Kasumi-1 (cell line): ENCODE results near the gene ZNF710.

Experiments
- DNase-seq, 2 experiments: peaks; one replicate each; lab custom pipeline; 2025; lab: John Stamatoyannopoulos, UW

ZNF710 gene

DNA sequence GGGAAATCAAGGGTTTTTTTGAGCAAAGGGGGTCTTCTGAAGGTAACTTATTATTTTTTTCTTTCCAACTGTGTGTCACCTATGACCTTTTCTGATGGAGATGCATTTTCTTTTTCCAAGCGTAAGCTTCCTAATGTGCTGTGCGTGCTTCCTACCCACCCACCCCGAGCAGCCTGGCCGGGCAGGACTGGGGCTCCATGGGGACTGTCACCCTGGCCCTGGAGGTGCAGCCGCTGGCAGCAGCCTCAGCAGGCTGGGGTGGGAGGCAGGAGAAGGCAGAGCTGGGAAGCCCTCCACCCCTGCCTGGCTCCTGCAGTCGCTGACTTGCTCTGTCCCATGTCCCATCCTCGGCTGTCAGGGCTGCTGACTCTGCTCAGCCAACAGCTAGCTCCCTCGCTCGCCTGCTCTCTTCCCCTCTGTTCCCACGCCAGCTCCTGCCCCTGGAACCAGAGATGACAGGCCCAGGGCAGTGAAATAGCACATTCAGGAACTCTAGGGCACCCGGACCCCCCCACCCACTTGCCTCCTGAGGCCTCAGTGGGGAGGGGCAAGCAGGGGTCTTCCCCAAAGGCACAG is 79.8 kb downstream of the ZNF710 start:
- no peak for DNase-seq

DNA sequence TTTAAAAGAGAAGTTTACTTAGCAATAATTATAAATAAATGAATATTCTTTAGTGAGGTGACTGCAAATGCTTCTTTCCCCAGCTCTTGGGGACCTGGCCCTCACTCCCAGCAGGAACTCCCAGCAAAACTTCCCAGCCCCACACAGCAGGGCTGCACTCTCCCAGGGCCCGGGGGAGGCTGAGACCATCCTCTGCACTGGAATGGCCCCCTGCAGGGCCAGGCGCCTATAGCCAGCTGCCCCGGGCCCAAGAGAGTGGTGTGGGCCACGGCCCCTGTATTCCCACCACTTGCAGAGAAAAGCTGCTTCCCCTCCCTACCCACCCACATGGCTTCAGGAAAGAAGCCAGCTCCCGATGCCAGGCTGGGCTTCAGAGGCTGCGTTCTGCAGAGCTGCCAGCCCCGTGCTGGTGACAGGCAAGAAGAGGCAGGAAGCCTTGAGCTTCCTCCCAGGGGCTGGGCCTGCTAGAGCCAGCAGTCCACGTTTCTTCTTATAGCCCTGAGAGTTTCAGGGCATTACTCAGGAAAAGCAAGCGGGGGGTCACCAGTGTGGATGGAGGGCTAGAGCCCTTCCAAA is 81.1 kb downstream of the ZNF710 start:
- DNase-seq, result peak; percentile 59 to 64

DNA sequence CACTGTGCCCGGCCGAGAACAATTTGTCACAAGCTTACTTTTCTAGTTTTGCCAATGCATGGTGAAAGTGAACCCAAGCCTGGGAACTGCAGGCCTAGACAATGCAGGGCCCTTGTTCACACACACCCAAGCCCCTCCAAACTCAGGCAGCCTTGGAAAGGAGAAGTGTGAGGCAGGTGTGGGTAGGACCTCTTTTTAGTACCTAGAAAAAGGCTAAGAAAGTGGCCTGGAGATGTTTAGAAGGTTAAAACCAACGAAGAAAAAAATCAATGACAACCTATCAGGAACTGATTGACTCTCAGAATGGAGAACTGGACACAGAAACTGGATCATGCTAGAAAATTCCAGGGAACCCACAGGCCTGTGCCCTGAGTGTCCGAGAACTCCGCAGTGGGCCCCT is 82.3 kb downstream of the ZNF710 start:
- DNase-seq, result no peak

DNA sequence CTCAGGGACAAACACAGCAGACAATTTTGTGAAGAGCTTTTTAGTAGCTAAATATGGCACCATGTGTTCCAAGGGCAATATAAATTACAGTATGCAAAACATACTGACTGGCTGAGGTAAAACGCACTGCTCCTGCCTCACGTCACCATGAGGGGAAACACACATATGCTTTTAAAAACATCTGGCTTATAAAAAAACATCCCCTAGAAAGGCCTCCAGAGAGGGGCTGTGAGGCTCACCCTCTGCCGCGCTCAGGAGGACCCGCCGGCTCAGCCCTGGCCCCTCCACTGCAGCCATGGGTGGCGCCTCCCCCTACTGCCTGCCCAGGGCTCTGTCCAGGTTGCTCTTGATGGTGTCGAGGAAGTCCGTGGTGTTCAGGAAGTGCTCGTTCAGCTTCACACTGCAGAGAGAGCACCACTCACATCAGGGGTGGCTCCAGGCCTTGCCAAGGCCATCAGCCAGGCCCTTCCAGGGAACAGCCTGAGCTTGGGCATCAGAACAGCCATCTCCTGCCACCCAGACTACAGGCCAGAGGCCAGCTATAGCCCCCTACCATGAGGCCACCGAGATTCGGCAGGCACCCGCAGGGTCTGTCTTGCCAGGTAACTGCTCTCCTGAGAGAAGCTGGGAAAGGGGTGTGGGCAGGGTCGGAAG is 83.0 kb downstream of the ZNF710 start:
- DNase-seq, result no peak

DNA sequence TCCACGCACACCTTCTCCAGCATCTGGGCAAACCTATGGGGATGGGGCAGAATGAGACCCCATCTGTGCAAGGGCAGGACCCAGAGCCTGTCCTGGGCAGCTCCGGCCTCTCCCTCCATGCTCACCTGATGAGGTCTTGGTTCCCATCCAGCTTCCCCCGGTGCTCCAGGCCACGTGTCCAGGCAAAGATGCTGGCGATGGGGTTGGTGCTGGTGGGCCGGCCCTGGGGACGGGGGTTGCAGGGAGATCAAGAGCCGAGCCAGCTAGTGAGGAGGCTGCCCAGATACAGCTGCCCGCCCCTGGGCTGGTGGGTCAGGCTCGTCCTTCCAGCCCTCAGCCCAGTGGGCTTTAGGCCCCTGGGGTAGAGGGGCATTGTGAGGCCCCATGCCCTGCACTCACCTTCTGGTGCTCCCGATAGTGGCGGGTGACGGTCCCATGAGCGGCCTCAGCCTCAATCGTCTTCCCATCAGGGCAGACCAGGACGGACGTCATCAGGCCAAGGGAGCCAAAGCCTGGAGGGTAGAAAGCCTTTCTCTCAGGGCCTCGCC is 83.8 kb downstream of the ZNF710 start:
- DNase-seq, result no peak

DNA sequence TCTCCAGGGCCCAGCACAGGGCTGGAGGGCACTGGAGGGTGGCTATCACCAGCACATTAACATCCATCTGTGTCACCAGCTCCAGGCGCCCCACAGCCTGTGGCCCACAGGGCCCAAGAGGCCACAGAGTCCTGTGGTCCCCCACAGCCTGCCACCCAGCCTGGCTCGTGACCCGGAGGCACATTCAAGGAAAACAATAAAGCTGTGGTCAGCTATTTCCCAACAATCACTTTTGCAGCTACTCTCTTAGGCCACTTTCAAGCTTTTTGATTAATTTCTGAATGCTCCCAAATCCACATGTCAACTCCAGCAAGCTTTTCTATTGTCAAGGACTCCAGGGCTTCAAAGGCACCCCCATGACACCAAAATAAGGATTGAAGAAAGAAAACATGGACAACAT is 84.4 kb downstream of the ZNF710 start:
- no peak for DNase-seq

DNA sequence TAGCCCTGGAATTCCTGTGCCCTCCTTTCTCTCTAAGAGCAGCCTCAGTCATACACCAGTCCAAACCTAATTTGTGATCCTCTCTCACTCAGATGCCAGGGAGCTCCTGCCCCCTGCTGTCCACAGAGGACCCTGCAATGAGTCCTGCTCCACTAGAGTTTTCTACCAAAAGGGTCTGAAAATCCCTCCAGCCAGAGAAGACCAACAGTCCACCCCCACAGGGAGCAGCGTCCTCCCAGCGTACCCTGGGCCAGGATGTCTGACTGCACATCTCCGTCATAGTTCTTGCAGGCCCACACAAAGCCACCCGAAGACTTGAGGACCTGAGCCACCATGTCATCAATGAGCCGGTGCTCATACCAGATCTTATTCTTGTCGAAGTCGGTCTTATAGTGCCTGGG is 85.7 kb downstream of the ZNF710 start:
- peak; percentile 67 to 77 for DNase-seq

DNA sequence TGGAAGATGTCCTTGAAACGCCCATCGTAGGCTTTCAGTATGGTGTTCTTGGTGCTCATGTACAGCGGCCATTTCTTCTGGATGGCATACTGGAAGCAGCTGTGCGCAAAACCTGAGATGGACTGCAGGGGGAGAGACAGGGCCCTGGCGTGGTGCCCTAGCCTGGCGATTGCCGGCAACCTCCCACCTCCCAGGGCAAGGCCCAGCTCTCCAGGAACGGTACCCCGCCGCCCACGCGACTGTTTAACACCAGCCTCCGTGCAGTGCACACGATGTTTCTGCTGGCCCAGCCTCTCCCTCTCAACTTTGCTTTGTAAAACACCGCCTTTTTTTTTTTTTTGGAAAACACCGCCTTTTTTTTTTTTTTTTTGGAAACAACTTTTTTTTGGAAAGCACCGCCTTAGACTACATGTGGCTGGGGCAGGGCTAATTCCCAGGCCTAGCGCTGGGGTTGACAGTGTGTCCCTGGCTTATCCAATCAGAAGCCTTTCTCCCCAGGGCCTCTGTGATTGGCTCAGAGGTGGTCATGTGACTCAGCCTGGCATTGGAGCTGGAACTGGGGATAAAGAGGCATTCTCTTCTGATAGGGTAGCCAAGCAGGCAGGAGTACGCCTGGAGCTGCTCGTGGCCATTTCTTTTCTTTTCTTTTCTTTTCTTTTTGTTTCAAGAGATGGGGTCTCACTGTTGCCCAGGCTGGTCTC is 86.5 kb downstream of the ZNF710 start:
- peak; percentile 38 to 53 for DNase-seq

DNA sequence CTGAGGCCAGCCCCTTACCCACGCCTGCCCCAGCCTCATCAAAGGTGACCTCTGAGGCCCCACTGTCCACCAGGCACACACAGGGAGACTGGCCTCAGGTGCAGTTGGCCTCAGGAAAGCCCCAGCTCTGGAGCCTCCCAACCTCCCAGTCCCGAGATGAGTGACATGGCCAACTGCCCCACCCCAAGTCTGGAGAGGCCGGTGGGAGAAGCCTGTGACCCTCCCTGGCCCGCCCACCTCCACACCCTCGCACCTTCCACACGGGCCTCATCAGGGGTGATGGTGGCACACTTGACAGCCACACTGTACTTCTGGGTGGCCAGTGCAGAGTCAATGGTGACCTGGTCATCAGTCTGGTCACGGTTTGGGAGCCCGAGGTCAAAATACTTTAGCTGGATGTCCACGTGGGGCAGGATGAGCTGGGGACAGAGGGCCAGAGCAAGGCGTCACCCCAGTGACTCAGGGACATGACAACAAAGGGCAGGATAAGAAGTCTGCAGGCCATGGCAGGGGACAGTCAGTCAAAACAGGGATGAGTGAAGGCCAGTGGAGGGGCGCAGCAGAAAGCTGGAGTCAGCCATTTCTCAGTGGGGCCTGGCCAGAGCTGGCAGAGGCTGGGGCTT is 89.2 kb downstream of the ZNF710 start:
- DNase-seq, result no peak

DNA sequence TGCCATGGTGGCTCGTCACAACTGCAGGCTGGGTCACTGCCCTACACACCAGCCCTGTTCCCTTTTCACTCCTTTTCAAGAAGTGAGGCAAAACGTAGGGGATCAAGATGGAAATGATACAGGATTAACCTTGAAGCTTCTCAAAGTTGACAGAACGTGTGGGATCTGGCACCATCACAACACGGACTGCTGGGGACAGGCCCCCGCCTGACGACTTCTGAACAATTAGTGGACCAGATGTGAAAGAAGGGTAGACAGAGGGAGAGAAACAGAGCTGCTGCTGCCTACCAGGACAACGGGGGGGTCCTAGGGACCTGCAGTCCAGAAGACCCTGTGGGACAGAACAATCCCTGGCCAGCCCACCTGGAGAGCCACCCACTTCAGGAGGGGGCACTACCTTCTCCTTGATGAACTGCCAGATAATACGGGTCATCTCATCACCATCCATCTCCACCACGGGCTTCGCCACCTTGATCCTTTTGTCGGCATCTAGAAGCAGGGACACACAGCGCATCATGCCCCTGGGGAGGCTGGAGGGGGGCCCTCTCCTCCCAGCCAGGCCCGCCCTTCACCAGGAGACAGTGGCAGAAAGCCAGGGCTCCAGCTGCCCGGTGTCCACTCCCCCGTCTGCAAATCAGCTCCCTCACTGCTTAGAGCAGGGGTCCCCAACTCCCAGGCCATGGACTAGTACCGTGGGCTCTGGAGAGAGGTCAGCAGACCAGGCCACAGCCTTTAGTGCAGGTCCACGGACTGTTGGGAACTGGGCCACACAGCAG is 90.2 kb downstream of the ZNF710 start:
- DNase-seq, result no peak

DNA sequence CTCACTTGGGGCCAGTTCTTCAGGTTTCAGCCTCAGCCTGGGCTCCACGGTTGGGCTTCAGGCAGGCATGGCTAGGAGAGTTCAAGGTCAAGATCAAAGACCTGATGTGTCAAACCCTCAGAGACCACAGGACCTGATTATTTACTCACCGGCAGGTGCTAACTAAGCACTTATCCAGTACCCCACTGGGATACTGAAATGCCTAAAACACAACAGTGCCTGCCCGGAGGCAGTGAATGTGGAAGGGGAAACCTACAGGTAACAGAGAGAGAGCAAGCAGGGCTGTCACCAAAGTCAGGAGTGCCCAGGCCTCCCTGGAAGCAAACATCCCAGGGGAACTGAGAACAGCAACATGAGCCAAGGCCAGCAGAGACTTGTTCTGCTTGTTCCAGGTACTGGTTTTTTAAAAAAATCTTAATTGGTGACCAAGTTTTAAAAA is 94.4 kb downstream of the ZNF710 start:
- no peak for DNase-seq

DNA sequence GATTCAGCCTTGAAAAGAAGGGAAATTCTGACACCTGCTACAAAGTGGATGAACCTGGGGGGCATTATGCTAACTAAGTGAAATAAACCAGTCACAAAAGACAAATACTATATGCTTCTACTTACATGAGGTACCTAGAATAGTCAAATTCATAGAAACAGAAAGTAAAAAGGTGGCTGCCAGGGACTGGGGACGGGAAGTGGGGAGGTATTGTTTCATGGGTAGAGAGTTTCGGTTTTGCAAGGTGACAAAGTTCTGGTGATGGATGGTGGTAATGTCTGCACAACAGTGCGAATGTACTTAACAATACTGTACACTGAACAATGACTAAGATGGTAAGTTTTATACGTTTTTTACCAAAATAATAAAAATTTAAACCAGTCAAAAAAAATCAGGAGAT is 96.4 kb downstream of the ZNF710 start:
- no peak for DNase-seq

DNA sequence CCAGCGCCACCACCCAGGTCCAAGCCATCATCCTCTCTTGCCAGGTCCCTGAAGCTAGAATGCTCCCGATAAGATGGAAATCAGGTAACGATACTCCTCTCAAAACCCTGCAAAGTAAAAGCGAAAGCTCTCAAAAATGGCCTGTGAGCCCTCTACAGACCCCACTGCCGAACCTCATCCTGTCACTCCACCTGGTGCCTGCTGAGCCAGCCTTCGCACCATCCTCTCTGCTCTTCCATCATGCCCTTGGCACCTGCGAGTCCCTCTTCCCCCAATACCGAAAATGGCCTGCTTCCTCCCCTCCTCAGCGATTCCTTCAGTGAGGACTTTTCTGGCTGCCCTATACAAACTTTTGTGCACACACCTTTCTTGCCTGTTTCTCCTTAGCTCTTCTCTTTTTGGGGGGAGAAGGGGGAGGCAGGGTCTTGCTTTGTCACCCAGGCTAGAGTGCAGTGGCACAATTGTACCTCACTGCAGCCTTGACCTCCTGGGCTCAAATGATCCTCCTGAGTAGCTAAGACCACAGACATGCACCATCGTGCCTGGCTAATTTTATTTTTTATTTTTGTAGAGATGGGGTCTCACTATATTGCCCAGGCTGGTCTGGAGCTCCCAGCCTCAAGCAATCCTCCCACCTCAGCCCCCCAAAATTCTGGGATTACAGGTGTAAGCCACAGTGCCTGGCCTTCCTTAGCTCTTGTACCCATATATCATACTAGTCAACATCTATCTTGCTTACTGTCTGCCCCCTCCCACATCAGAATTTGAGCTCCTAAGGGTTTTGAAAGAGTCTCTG is 98.1 kb downstream of the ZNF710 start:
- DNase-seq, result no peak

DNA sequence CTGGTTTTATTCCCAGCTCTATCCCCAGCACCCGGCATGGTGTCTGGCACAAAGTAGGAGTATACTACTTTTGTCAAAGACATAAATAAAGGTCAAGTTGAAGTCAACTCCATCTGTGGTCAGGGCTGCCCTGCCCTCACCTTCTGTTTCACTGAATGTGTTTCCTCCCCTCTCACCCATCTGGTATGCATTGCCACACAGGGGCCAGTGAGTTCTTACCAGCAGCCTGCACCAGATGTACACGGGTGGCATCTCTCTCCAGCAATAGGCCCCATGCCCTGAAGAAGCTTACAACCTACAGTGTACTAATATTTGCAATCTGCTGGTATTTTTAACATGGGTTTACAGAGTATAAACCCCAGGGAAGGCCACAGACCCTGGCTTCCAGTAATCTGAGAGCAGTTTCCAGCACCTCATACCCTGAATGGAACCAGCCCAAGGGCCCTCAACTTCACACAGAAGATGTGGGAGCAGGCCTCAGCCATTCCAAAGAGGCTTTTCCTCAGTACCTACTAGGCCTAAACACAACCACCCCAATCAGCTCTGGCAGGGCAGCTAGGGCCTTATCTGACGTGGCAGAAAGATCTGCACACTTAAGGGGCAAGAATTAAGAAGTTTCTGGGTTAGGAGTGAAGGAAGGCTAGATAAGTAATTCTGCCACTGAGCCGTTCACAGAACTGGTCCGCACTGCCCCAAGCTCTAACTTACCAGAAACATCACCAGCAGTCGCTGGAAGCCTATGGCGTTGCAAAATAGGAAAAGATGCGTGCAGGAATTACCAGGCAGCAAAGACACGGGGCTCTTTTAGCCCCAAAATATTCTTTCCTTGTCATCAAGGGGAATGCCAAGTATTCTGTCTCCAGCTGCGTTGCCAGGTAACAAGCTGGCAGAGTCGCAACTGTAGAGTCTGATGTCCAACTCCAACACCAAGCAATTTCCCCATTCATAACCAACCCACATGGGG is 99.0 kb downstream of the ZNF710 start:
- no peak for DNase-seq

DNA sequence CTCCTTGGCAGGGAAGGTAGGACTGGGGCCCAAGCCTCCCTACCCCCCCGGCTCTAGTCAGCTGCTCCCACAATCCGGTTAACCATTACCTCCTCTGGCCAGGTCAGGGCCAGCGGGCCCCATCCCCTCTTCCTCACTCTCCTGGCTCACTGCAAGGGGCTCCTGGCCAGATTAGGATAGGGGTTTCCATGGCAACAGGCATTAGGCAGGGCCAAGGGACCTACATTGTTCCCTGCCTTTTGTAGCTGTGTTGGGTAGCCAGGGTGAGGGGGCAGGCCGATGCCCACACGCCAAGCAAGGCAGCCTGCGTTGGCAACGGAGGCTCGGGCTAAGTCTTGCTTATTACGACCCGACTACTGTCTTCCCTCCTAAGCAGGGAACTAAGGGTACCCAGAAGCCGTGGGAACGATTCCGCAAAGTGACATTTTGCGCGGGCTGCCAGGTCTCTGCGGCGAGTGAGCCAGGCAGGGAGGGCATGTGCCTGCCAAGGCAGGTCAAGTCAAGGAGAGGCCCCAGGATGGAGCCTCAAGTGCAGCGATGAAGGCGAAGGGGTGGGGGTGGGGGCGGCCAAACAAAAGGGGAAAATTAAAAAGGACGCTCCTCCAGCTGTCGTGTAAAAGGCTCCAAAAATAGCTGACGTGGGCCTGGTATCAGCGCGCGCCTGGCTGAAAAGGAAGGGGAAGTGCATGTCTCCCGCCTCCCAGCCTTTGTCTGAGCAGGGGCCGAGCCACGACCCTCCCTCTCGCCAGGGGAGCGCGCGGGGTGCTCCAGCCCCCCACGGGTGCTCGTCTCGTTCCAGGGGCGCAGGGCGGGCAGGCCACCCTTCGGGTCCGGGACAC is 100.2 kb downstream of the ZNF710 start:
- peak; percentile 54 to 58 for DNase-seq

DNA sequence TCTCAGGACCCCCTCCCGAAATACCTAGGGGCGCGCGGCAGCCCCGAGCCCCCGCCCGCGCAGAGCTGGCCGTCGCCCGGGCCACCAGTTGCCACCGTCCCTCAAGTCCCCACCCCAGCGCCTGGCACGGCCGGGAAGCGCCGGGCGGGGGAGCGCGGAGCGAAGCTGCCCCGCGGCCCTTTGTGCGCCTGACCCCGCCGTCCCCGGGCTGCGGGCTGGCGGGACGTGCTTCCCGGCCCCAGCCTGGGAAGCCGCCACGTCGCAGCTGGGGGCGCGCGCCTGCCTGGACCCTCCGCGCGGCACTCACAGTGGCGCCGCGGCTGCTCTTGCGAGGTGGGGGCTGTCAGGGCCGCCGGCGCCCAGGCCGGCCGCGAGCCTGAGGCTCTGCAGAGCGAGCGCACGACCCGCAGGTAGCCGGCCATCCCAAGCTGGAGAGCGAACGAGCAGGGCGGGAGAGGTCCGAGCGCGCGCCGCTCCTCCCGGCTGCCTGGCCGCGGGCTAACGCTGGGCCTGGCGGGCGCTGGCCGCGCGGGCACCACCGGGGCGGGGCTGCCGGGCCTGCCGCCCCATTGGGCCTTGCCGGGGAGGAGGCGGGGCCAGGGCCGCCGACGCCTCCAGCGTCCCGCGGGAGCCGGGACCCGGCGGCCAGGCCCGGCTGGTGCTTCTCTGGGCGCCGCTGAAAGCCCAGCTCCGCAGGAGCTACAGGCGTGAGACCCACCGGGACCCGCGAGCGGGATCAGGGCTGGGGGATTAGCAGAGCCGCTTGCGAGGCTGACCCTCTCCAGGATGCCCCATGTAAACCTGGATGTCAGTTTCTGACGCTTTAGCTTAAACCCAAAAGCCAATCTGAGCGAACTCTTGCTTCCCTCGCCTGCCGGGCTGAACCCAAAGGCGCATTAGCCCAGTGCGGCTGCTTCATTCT is 101.1 kb downstream of the ZNF710 start, which contains the start of gene IDH2:
IDH2 (minus strand) TSS at position 500 of the 922 bp plus-strand sequence; CDS start at position 422, 78 bp downstream.
- peak; percentile 44 to 53 for DNase-seq

DNA sequence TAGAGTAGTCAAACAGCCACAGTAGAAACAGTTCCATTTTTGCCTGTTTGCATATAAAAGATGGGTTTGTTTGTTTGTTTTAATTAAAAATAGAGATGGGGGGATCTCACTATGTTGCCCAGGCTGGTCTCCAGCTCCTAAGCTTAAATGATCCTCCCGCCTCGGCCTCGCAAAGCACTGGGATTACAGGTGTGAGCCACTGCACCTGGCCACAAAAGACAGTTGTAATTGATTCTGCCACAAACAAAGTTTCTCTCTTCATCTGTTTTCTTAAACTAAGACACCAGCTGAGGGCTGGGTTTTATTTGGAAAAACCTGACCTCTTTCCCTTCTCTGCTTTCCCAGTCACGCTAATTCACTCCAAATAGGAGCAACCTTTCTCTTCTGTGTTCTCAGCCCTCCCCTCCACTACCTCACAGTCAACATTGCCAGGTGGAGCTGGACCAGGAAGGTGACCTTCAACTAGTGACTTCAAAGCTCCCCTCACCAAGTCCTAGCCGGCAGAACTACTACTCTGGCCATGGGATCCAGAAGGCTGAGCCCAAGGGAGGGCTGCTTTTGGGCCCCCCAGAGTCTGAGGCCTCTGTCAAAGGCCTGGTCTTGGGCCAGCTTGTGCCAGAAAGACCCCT is 102.7 kb downstream of the ZNF710 start:
- DNase-seq, result no peak
